Activated naive CD4-positive, alpha-beta T cell treated with anti-CD3 and anti-CD28 coated beads for 36 hours (primary cell): ENCODE measurements around the gene CLDND2. TPM values are rescaled to one million over a fixed set of nuclear protein-coding genes. Genes with fewer than 3 reads are reported as not detected.

Experiments used
- CTCF ChIA-PET: fragments of 350-600 bp; sonication (Branson Sonifier 250); formaldehyde crosslinking; loops from one replicate; lab custom pipeline; 2021; ENCODE audit warnings: antibody characterized with exemption; lab: Charles Lee
- DNase-seq: peaks from one replicate; pipeline ENCODE4 v3.0.0-alpha.2; 2020
- H3K27ac Mint-ChIP-seq: one replicate; pipeline ENCODE4 v1.8.0; 2021; ENCODE audit warnings: mild to moderate bottlenecking, mixed read lengths
- H3K27me3 Mint-ChIP-seq: one replicate; pipeline ENCODE4 v1.8.0; 2021; ENCODE audit warnings: low read depth, mixed read lengths
- H3K36me3 Mint-ChIP-seq: one replicate; pipeline ENCODE4 v1.8.0; 2021; ENCODE audit warnings: low read depth, mixed read lengths
- H3K4me1 Mint-ChIP-seq: one replicate; pipeline ENCODE4 v1.8.0; 2021; ENCODE audit warnings: low read depth, mixed read lengths
- H3K4me3 Mint-ChIP-seq: one replicate; pipeline ENCODE4 v1.8.0; 2021; ENCODE audit warnings: mild to moderate bottlenecking, moderate library complexity, mixed read lengths
- H3K9me3 Mint-ChIP-seq: one replicate; pipeline ENCODE4 v1.8.0; 2021; ENCODE audit warnings: mixed read lengths
- intact Hi-C: fragments of 100-400 bp; cut with micrococcal nuclease; formaldehyde crosslinking; loops from one replicate; pipeline ENCODE4 v1.15.1; 2023
- total RNA-seq, 2 experiments: library from RNA; stranded (reverse); gene quantifications; one replicate each; pipeline ENCODE4 v1.2.3, GENCODE V29; 2021

Gene CLDND2
- total RNA-seq, 2 experiments from 2014 or later = 0.72 TPM

- peaks cover 53% of the 10 kb centered on the region for H3K4me1 Mint-ChIP-seq
Observed at GRCh38 chr19:51377422-51377821, 8.6 kb upstream of the CLDND2 start.

GRCh38 chr19:51375504-51376221 lies 6.9 kb upstream of the CLDND2 start:
- Mint-ChIP-seq H3K9me3 (peaks cover 3% of the 10 kb centered on the region), H3K4me3 (peak overlapping the region; percentile 24), H3K27me3 (no peaks in the 10 kb centered on the region), H3K4me1 (peaks cover 65% of the 10 kb centered on the region), H3K36me3 (no peaks in the 10 kb centered on the region), H3K27ac (peak overlapping the region; percentile 46)
- CTCF ChIA-PET = no interaction called here
- intact Hi-C loops = no loop called here
- DNase-seq = peak; percentile 78

More at GRCh38 chr19:51377422-51377821, 8.6 kb upstream of the CLDND2 start:
- Mint-ChIP-seq H3K27me3 (no peaks in the 10 kb centered on the region), H3K36me3 (no peaks in the 10 kb centered on the region), H3K27ac (no peak overlapping the region), H3K9me3 (peaks cover 4% of the 10 kb centered on the region), H3K4me3 (no peak overlapping the region)
- DNase-seq = no peak
- CTCF ChIA-PET = no interaction called here
- intact Hi-C loops = no loop called here

GRCh38 chr19:51372649-51373504 lies 4.1 kb upstream of the CLDND2 start, which contains the start of gene NKG7:
Gene NKG7 (minus strand): TSS chr19:51372654. CDS start chr19:51372535, 119 bp downstream.
- Mint-ChIP-seq H3K36me3 (no peaks in the 10 kb centered on the region), H3K4me3 (peak within 1 kb of the TSS; percentile 60), H3K9me3 (peaks cover 3% of the 10 kb centered on the region), H3K27ac (peak within 1 kb of the TSS; percentile 88), H3K4me1 (peaks cover 73% of the 10 kb centered on the region), H3K27me3 (no peaks in the 10 kb centered on the region)
- intact Hi-C loops = loop anchor here (1.0 kb wide), 1 partner anchor 21 kb away; no protein-coding TSS in a partner anchor
- CTCF ChIA-PET = interaction anchor here (0.7 to 1.2 kb wide), 3 partner anchors 22 to 67 kb away, joined by 3 read pairs; no protein-coding TSS in a partner anchor
- DNase-seq = peak; percentile 87

- H3K36me3 Mint-ChIP-seq = no peaks in the 10 kb centered on the region
- intact Hi-C loops = loop anchor here (1.0 kb wide), 1 partner anchor 22 kb away; no protein-coding TSS in a partner anchor
- CTCF ChIA-PET = interaction anchor here (0.7 to 1.1 kb wide), 2 partner anchors 22 to 35 kb away, joined by 3 read pairs; no protein-coding TSS in a partner anchor
- no peaks in the 10 kb centered on the region for H3K27me3 Mint-ChIP-seq
- peaks cover 3% of the 10 kb centered on the region for H3K9me3 Mint-ChIP-seq
- no peak for DNase-seq
- H3K4me3 Mint-ChIP-seq = peak overlapping the region; percentile 60
- peak overlapping the region; percentile 88 for H3K27ac Mint-ChIP-seq
- peaks cover 73% of the 10 kb centered on the region for H3K4me1 Mint-ChIP-seq
Observed at GRCh38 chr19:51372021-51372648, 3.3 kb upstream of the CLDND2 start.

GRCh38 chr19:51371186-51371690 lies 2.4 kb upstream of the CLDND2 start:
- peaks cover 65% of the 10 kb centered on the region for H3K4me1 Mint-ChIP-seq
- no peaks in the 10 kb centered on the region for H3K27me3 Mint-ChIP-seq

GRCh38 chr19:51370230-51370629 lies 1.4 kb upstream of the CLDND2 start:
- intact Hi-C loops = no loop called here
- Mint-ChIP-seq H3K4me1 (peaks cover 61% of the 10 kb centered on the region), H3K9me3 (peaks cover 3% of the 10 kb centered on the region), H3K27me3 (no peaks in the 10 kb centered on the region), H3K4me3 (peak overlapping the region; percentile 48), H3K27ac (no peak overlapping the region), H3K36me3 (no peaks in the 10 kb centered on the region)
- DNase-seq = no peak
- CTCF ChIA-PET = no interaction called here

More at GRCh38 chr19:51371186-51371690, 2.4 kb upstream of the CLDND2 start:
- Mint-ChIP-seq H3K4me3 (peak overlapping the region; percentile 60), H3K9me3 (peaks cover 3% of the 10 kb centered on the region), H3K36me3 (no peaks in the 10 kb centered on the region), H3K27ac (peak overlapping the region; percentile 88)
- intact Hi-C loops = no loop called here
- no peak for DNase-seq
- CTCF ChIA-PET = no interaction called here

- peak; percentile 99 for DNase-seq
- Mint-ChIP-seq H3K9me3 (no peaks in the 10 kb centered on the region), H3K4me3 (peak overlapping the region; percentile 94), H3K27ac (peak overlapping the region; percentile 95), H3K27me3 (no peaks in the 10 kb centered on the region), H3K36me3 (no peaks in the 10 kb centered on the region), H3K4me1 (peaks cover 58% of the 10 kb centered on the region)
- intact Hi-C loops = loop anchor here (1.0 to 5.0 kb wide), 5 partner anchors 27 to 337 kb away; no protein-coding TSS in a partner anchor
- CTCF ChIA-PET = interaction anchor here (0.7 kb wide), 1 partner anchor 26 kb away, joined by 5 read pairs; the partner anchor contains the start of gene VSIG10L
Observed at GRCh38 chr19:51367565-51368365, 1.0 kb downstream of the CLDND2 start.

- Mint-ChIP-seq H3K4me1 (peaks cover 57% of the 10 kb centered on the region), H3K27ac (peak overlapping the region; percentile 95), H3K4me3 (peak overlapping the region; percentile 94), H3K27me3 (no peaks in the 10 kb centered on the region), H3K36me3 (no peaks in the 10 kb centered on the region), H3K9me3 (no peaks in the 10 kb centered on the region)
- CTCF ChIA-PET = interaction anchor here (0.7 kb wide), 1 partner anchor 25 kb away, joined by 5 read pairs; the partner anchor contains the start of gene VSIG10L
- peak; percentile 55 for DNase-seq
- intact Hi-C loops = loop anchor here (1.0 to 5.0 kb wide), 5 partner anchors 27 to 337 kb away; no protein-coding TSS in a partner anchor
Observed at GRCh38 chr19:51367255-51367564, 1.6 kb downstream of the CLDND2 start.

GRCh38 chr19:51366389-51367254 lies 2.2 kb downstream of the CLDND2 start:
- intact Hi-C loops = loop anchor here (1.0 to 5.0 kb wide), 5 partner anchors 27 to 338 kb away; no protein-coding TSS in a partner anchor
- no peaks in the 10 kb centered on the region for H3K27me3 Mint-ChIP-seq
- DNase-seq = peak; percentile 98
- H3K36me3 Mint-ChIP-seq = peaks cover 3% of the 10 kb centered on the region
- CTCF ChIA-PET = no interaction called here
- peaks cover 51% of the 10 kb centered on the region for H3K4me1 Mint-ChIP-seq
- peak overlapping the region; percentile 94 for H3K4me3 Mint-ChIP-seq
- H3K27ac Mint-ChIP-seq = peak overlapping the region; percentile 95
- H3K9me3 Mint-ChIP-seq = no peaks in the 10 kb centered on the region

- CTCF ChIA-PET = interaction anchor here (1.0 kb wide), 1 partner anchor 30 kb away, joined by 7 read pairs; no protein-coding TSS in a partner anchor
- no peaks in the 10 kb centered on the region for H3K9me3 Mint-ChIP-seq
- H3K4me3 Mint-ChIP-seq = peak within 1 kb of the TSS; percentile 94
- intact Hi-C loops = loop anchor here (5.0 kb wide), 1 partner anchor 254 kb away; no protein-coding TSS in a partner anchor
- H3K27me3 Mint-ChIP-seq = no peaks in the 10 kb centered on the region
- peaks cover 3% of the 10 kb centered on the region for H3K36me3 Mint-ChIP-seq
- peaks cover 44% of the 10 kb centered on the region for H3K4me1 Mint-ChIP-seq
- no peak for DNase-seq
- peak within 1 kb of the TSS; percentile 95 for H3K27ac Mint-ChIP-seq
Observed at GRCh38 chr19:51365965-51366388, 2.8 kb downstream of the CLDND2 start, which contains the start of gene ETFB. Gene ETFB (minus strand): TSS chr19:51366388. CDS start chr19:51366326, 62 bp downstream.
